ENCODE data around the gene ZNF358.

DNA sequence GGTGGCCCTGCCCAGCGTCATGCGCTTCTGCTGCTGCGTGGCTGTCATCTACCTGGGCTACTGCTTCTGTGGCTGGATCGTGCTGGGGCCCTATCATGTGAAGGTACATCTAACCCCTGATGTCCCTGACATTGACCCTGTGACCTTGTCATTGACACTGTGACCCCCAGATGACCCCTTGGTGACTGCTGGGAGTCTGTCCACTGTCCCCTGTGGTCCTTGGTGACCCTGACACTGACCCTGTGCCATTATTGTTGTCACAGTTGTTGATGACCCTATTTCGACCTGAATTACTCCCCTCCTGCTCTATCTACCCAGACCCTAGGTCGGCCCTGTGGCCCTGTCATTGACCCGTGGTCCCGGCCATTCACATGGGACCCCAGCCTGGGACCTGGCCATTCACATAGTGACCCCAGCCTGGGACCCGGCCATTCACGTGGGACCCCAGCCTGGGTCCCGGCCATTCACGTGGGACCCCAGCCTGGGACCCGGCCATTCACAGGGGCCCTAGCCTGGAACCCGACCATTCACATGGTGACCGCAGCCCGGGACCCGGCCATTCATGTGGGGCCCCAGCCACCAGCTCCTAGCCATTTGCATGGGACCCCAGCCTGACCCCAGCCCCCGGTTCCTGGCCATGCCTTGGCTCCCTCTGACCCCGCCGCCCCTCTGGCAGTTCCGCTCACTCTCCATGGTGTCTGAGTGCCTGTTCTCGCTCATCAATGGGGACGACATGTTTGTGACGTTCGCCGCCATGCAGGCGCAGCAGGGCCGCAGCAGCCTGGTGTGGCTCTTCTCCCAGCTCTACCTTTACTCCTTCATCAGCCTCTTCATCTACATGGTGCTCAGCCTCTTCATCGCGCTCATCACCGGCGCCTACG, 13.9 kb downstream of the ZNF358 start:
- TF ChIP-seq, protein P1, sequence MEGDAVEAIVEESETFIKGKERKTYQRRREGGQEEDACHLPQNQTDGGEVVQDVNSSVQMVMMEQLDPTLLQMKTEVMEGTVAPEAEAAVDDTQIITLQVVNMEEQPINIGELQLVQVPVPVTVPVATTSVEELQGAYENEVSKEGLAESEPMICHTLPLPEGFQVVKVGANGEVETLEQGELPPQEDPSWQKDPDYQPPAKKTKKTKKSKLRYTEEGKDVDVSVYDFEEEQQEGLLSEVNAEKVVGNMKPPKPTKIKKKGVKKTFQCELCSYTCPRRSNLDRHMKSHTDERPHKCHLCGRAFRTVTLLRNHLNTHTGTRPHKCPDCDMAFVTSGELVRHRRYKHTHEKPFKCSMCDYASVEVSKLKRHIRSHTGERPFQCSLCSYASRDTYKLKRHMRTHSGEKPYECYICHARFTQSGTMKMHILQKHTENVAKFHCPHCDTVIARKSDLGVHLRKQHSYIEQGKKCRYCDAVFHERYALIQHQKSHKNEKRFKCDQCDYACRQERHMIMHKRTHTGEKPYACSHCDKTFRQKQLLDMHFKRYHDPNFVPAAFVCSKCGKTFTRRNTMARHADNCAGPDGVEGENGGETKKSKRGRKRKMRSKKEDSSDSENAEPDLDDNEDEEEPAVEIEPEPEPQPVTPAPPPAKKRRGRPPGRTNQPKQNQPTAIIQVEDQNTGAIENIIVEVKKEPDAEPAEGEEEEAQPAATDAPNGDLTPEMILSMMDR (IDR thresholded peaks at IDR 0.05): no peak
- TF ChIP-seq POLR2A (IDR thresholded peaks at IDR 0.05): no peak

All from lower leg skin (tissue), 3 donors.